GM18873 (cell line): ENCODE measurements around the gene RAB37.

Source experiments
- ATAC-seq: cut with Tn5 transposase; IDR thresholded peaks from one replicate; pipeline ENCODE4 v1.9.1; 2021; ENCODE audit warnings: mild to moderate bottlenecking, moderate library complexity, moderate number of reproducible peaks; ENCODE audit not compliant: unreplicated experiment, low FRiP score

Gene RAB37

GRCh38 chr17:74736513-74737298, at the start of gene RAB37:
Gene RAB37, plus strand, starts transcription at chr17:74737256. Its CDS starts 17 bp downstream, at chr17:74737273.
- no peak for ATAC-seq

- no peak for ATAC-seq
Measured at GRCh38 chr17:74687886-74688285, 49.2 kb upstream of the RAB37 start.

GRCh38 chr17:74690409-74690825, 46.6 kb upstream of the RAB37 start:
- no peak for ATAC-seq

DNA sequence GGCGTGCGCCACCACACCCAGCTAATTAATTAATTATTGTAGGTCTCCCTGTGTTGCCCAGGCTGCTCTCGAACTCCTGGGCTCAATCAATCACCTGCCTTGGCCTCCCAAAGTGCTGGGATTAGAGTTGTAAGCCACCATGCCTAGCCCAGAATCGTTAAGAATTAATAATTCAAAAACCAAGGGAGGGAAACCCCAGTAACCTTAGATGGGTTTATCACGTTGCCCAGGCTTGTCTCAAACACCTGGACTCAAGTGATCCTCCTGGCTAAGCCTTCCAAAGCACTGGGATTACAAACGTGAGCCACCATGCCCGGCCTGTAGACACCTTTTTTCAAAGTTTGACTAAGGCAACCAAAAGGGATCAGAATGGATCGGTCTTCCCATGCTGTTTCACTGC, 45.9 kb upstream of the RAB37 start:
- ATAC-seq: no peak

DNA sequence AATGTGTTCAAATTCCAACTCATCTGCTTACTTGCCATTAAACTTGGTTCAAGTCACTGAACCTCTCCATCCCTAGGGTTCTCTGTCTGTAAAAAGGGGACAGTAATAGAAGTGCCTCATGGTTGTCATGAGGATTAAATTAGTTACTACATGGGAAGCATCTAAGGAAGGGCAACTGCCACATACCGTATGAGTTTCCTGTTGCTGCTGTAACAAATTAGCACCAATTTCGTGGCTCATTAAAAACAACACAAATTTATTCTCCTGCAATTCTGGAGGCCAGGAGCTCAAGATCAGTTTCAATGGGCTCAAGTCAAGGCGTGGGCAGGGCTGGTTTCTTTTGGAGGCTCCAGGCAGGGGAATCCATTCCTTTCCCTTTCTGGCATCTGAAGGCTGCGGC, 43.0 kb upstream of the RAB37 start:
- ATAC-seq: no peak

- no peak for ATAC-seq
Measured at GRCh38 chr17:74695629-74696028, 41.4 kb upstream of the RAB37 start.

DNA sequence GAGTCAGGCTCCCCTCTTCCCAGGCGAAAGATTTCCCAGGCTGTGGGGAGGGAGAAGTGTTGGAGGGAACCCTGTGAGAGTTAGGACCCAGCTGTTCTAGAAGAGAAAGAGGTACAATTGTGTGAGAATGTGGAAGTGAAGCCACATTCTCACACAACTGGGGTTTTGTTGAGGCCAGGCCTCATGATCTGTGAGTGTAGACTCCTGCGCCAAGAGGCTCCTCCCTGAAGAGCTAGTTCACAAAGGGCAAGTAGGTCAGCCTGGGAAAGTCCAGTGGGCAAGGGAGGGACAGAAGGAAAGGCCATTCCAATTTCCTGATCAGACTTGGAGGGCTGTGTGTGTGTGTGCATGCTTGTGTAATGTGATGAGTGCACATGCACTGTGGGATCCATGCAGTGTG, 39.5 kb upstream of the RAB37 start:
- ATAC-seq: no peak

DNA sequence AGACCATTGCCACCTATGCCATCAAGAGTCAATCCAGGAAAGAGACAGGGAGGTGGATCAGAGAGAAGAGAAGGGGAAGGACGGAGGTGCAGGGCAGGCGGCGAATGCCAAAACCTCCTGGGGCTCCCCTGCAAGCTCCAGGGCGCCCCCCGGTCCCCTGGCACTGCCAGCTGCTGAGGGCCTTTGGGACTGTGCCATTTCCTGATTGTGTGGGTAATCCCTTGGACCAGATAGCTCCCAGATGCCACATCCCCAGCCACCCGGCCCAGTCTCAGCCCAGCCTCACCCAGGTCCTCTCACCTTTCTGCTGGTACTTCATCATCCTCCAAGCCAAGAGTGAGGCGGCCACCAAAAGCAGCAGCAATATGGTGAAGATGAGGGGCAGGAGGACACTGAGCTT, 39.0 kb upstream of the RAB37 start:
- ATAC-seq: no peak

GRCh38 chr17:74699236-74699635, 37.8 kb upstream of the RAB37 start:
- ATAC-seq: no peak

GRCh38 chr17:74702116-74702871, 34.8 kb upstream of the RAB37 start:
- ATAC-seq: no peak

DNA sequence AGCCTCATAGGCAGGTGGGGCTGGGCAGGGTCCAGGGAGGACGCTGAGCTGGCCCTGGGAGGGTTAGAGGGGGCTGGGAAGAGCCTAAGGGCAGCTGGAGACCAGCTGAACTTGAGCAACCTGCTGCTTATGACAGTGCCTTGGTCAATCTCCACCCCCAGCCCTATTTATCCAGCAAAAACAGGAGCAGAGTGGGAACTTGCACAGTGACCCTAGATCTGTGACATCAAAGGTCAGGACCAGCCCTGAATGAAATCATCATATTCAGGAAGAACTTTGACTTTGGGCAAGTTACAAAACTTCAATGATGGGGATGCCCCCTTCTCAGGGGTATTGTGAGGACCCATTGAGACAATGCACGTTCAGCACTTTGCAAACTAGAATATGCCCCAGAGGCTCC, 33.7 kb upstream of the RAB37 start:
- no peak for ATAC-seq

GRCh38 chr17:74704544-74704943, 32.5 kb upstream of the RAB37 start:
- no peak for ATAC-seq

DNA sequence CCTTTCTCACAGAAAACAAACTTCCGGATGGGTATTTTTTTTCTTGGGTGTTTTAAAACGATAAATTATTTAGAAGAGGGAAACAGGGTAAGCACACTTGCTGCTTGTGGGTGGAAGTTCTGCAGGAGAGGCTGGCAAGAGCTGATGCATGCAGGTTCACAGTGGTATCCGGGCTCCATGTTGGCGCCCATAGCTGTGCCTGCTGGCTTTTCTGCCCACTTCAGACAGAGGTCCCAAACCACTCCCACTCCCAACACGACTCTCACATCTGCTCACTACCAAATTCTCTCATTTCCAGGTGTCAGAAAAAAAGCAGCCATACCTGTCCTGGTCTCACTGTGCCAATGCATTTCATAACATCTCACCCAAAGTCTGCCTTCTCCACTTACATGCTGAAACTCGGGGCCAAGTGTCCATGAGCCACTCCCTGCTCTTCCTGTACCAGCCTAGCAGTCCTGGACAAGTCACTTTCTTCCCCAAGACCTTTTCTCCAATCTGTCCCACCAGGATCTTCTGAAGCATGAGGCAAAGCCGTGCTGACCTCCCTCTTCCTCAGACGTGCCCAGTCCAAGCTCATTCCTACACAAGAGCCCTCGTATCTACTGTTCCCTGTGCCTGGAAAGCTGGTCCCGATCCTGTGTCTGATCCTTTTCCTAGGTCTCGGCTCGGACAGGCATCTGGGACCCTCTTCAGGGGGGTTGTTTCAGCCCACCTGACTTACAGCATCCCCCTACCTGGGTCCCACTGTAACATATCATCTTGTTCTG, 25.8 kb upstream of the RAB37 start:
- no peak for ATAC-seq

GRCh38 chr17:74712301-74712700, 24.8 kb upstream of the RAB37 start:
- no peak for ATAC-seq

GRCh38 chr17:74712756-74713155, 24.3 kb upstream of the RAB37 start, which contains the start of gene CD300LF:
Gene CD300LF, minus strand, starts transcription at chr17:74712923. Its CDS starts 57 bp downstream, at chr17:74712866.
- no peak for ATAC-seq

DNA sequence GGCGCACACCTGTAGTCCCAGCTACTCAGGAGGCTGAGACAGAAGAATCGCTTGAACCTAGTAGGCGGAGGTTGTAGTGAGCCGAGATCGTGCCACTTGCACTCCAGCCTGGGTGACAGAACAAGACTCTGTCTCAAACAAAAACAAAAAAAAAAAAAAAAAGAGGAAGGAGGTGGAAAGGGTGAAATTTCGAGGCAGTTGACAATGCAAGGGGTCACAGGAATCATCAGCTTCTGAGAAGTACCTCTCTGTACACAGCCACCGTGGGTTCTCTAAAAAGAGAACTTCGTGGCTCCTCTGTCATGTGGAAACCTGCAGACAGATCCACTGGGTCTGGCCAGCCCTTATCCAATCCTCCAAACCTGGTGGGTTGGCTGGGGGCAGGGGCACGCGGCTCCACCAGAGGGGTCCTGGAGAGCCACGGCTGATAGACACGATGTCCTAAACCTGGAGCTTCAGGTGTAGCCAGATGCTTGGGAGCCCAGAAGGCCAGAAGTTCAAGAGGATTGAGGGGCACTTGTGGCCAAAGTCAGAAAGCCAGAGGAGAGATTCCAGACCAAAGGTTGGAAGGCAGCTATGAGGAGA, 23.8 kb upstream of the RAB37 start:
- ATAC-seq: no peak

DNA sequence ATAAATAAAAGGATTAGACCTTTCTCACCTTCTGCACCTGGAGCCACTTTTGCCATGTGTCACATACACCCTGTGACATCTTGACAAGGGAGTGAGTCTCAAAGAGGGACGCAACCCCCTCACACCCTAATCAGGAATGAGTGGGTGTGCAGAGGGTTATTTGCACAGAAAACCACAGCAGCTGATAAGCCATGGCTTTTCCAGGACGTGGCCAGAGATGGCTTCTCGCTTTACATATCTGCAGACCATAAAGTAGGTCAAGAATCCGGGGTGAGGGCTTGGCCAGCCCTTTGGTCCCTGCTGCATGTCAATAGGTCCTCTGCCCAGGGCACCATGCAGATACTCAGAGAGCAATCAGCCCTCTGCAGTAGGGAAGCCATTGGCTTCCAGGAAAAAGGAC, 21.9 kb upstream of the RAB37 start:
- ATAC-seq: no peak

DNA sequence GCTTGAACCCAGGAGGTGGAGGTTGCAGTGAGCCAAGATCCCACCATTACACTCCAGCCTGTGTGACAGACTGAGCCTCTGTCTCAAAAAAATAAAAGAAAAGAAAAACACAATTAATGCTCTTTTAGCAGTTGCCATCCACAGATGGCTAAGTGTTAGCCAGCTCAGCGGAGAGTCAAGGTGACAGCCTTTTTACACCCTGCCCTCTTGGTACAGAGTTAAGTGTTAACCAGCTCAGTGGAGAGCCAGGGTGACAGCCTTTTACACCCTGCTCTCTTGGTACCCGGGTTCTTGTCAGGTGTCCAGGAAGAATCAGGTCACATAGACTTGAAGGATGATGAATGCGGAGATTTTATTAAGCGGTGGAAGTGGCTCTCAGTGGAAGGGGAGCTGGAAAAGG, 16.6 kb upstream of the RAB37 start:
- ATAC-seq: no peak

DNA sequence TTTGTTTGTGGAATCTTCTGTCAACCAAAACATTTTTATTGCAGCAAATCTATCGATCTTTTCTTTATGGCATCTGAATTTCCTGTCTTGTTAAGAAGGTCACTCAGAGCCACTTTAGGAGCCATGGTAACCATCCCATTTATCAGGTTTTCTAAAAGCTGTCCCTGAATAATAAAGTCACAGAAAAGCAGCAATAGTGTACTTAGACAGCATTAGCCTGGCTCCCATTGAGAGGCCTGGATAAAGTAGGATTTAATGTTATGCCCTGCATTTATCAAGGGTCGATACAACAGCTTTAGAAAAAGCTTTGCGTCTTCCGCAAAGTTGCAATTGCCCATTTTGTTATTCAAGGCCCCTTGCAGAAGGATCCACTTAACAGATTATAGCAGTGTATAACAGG, 14.3 kb upstream of the RAB37 start:
- ATAC-seq: no peak

DNA sequence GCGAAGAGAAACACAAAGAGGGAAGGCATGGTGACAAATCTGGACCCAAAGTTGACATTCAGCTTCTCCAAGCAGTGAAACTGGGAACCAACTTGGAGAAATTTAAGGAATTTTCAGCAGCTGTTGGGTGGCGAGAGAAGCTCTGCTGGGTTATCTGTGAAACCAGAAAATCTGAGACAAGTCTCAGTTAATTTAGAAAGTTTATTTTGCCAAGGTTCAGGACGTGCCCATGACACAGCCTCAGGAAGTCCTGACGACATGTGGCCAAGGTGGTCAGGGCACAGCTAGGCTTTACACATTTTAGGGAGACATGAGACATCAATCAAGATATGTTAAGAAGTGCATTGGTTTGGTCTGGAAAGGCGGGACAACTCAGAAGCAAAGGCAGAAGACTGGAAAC, 13.2 kb upstream of the RAB37 start:
- no peak for ATAC-seq

GRCh38 chr17:74725111-74725510, 11.9 kb upstream of the RAB37 start:
- no peak for ATAC-seq
